K562 (cell line): ENCODE measurements around the gene OGFR. TPM values are rescaled to one million over a fixed set of nuclear protein-coding genes. Genes with fewer than 3 reads are reported as not detected.

ENCODE experiments used
- ATAC-seq: fragments of 200-7000 bp; cut with Tn5 transposase; 3 replicates; pipeline ENCODE4 v1.9.1; 2020; ENCODE audit warnings: moderate library complexity
- BruUV-seq: library from RNA; stranded (reverse); fragments of 400-500 nt; replicated peaks from 2 replicates; lab custom pipeline; 2021; lab: Mats Ljungman, UMichigan
- CTCF ChIA-PET: fragments of 300-600 bp; formaldehyde crosslinking; extraction: SDS; loops from one replicate; lab custom pipeline; 2021; ENCODE audit warnings: low intra/inter-chr PET ratio; lab: Yijun Ruan, JAX
- POLR2A ChIA-PET: fragments of 300-600, 350-650 bp; sonication (Branson Sonifier 250); formaldehyde crosslinking; extraction: SDS; loops from one replicate; lab custom pipeline; 2021; ENCODE audit warnings: antibody characterized with exemption, inconsistent platforms; lab: Yijun Ruan, JAX
- DNase-seq, 4 experiments: peaks; one replicate each; pipeline versions ENCODE4 v3.0.0 to v3.0.0-alpha.2; 2011 to 2018; ENCODE audit warnings: low spot score in 3 of 4, mixed read lengths in 3 of 4; ENCODE audit errors: extremely low read depth in 1 of 4
- FAIRE-seq: peaks from 2 replicates; lab custom pipeline; 2011; peaks lifted over from hg19 to GRCh38; lab: Jason Lieb, UNC
- H2AFZ ChIP-seq: 2 replicates; pipeline ENCODE4 v1.6.0; 2011; ENCODE audit warnings: low read depth, low read length, control low read depth, inconsistent platforms
- H3K27ac ChIP-seq: fragments of 200-600 bp; 3 replicates; pipeline ENCODE4 v1.8.0; 2011; ENCODE audit warnings: low read depth, mild to moderate bottlenecking, control low read depth, inconsistent platforms, low read length, moderate library complexity, mixed read lengths; ENCODE audit errors: extremely low read depth
- H3K27me3 ChIP-seq, 2 experiments: fragments of 300-600 bp in 1 of 2; 2 replicates in 1 of 2; 3 replicates in 1 of 2; pipeline versions ENCODE4 v1.6.0 to v1.8.0; 2011; ENCODE audit warnings: inconsistent platforms in 2 of 2, low read length in 2 of 2, mild to moderate bottlenecking in 1 of 2, mixed read lengths in 1 of 2, moderate library complexity in 1 of 2; ENCODE audit not compliant: control insufficient read depth in 2 of 2, insufficient read depth in 2 of 2
- H3K36me3 ChIP-seq: fragments of 300-600 bp; 3 replicates; pipeline ENCODE4 v1.8.0; 2011; ENCODE audit warnings: mild to moderate bottlenecking, low read length, inconsistent platforms; ENCODE audit not compliant: control insufficient read depth, insufficient read depth
- H3K4me1 ChIP-seq, 2 experiments: fragments of 200-600 bp in 1 of 2; replicated peaks in 1 of 2; 2 replicates in 1 of 2; 3 replicates in 1 of 2; pipeline versions ENCODE4 v1.5.1 to v1.8.0; 2011; ENCODE audit warnings: inconsistent platforms in 2 of 2, low read length in 2 of 2, mild to moderate bottlenecking in 1 of 2, mixed read lengths in 1 of 2, moderate library complexity in 1 of 2; ENCODE audit not compliant: control insufficient read depth in 2 of 2, insufficient read depth in 2 of 2
- H3K4me2 ChIP-seq: 2 replicates; pipeline ENCODE4 v1.6.1; 2011; ENCODE audit warnings: low read length, control low read depth, inconsistent platforms, mixed read lengths; ENCODE audit not compliant: insufficient read depth
- H3K4me3 ChIP-seq: fragments of 200-600 bp; sonication (generic), shearing (Covaris generic); 2 replicates; pipeline ENCODE4 v1.5.1; 2016; ENCODE audit warnings: control low read depth, inconsistent platforms
- H3K79me2 ChIP-seq: fragments of 200-600 bp; 3 replicates; pipeline ENCODE4 v1.8.0; 2011; ENCODE audit warnings: low read length, inconsistent platforms; ENCODE audit not compliant: control insufficient read depth, insufficient read depth
- H3K9ac ChIP-seq, 2 experiments: 2 replicates each; pipeline versions ENCODE4 v1.6.0 to v1.6.1; 2011; ENCODE audit warnings: low read depth in 2 of 2, low read length in 2 of 2, control low read depth in 1 of 2, inconsistent platforms in 1 of 2, mild to moderate bottlenecking in 1 of 2, mixed read lengths in 1 of 2; ENCODE audit not compliant: insufficient read depth in 1 of 2
- H3K9me1 ChIP-seq: one replicate; pipeline ENCODE4 v1.6.0; 2011; ENCODE audit warnings: inconsistent platforms, mild to moderate bottlenecking, low read length, moderate library complexity; ENCODE audit not compliant: control insufficient read depth, insufficient read depth
- H3K9me3 ChIP-seq: replicated peaks from 2 replicates; pipeline ENCODE4 v1.5.1; 2011; ENCODE audit warnings: low read depth, low read length, inconsistent platforms; ENCODE audit not compliant: control insufficient read depth, insufficient read depth
- H4K20me1 ChIP-seq: replicated peaks from 2 replicates; pipeline ENCODE4 v1.6.1; 2011; ENCODE audit warnings: low read length, inconsistent platforms, mixed read lengths; ENCODE audit not compliant: control insufficient read depth, insufficient read depth
- CBX2 ChIP-seq: fragments of 200-600 bp; sonication (generic); IDR thresholded peaks from one replicate; pipeline ENCODE4 v1.6.1; 2012; ENCODE audit warnings: mild to moderate bottlenecking, low read length, inconsistent platforms; ENCODE audit not compliant: insufficient read depth, poor library complexity, severe bottlenecking
- CTBP1 ChIP-seq: fragments of 450-650 bp; IDR thresholded peaks from 2 replicates; pipeline ENCODE4 v1.6.1; 2016; ENCODE audit warnings: borderline replicate concordance
- ESRRB ChIP-seq: fragments of 250-450 bp; sonication (Bioruptor Pico); IDR thresholded peaks from 2 replicates; pipeline ENCODE4 v1.5.0; 2020; ENCODE audit warnings: mild to moderate bottlenecking, moderate library complexity, borderline replicate concordance
- HCFC1 ChIP-seq: IDR thresholded peaks from 2 replicates; pipeline ENCODE4 v1.6.1; 2012; ENCODE audit warnings: low read depth, low read length, improper control_type of control experiment
- KDM1A ChIP-seq, 2 experiments: fragments of 450-650 bp; IDR thresholded peaks; 2 replicates each; pipeline ENCODE4 v1.6.1; 2016; ENCODE audit warnings: mild to moderate bottlenecking in 2 of 2
- KLF16 ChIP-seq: IDR thresholded peaks from 2 replicates; pipeline ENCODE4 v1.6.1; 2016; ENCODE audit warnings: antibody characterized with exemption
- MTA1 ChIP-seq: fragments of 450-650 bp; IDR thresholded peaks from 2 replicates; pipeline ENCODE4 v1.6.1; 2017; ENCODE audit warnings: borderline replicate concordance
- PHTF2 ChIP-seq: fragments of 250-450 bp; sonication (Bioruptor Pico); IDR thresholded peaks from 2 replicates; pipeline ENCODE4 v1.5.0; 2021; ENCODE audit warnings: mild to moderate bottlenecking
- POLR2B ChIP-seq: fragments of 450-650 bp; IDR thresholded peaks from 2 replicates; pipeline ENCODE4 v1.6.1; 2018; ENCODE audit warnings: low read depth; ENCODE audit not compliant: partially characterized antibody
- RCOR1 ChIP-seq, 2 experiments: IDR thresholded peaks; 2 replicates each; pipeline ENCODE4 v1.6.1; 2012; ENCODE audit warnings: low read depth in 2 of 2, low read length in 2 of 2, borderline replicate concordance in 1 of 2, improper control_type of control experiment in 1 of 2
- WHSC1 ChIP-seq: IDR thresholded peaks from one replicate; pipeline ENCODE4 v1.6.1; 2012; ENCODE audit warnings: low read length, control low read depth, inconsistent platforms
- ZNF589 ChIP-seq: fragments of 200-800 bp; sonication (Bioruptor generic); IDR thresholded peaks from 2 replicates; pipeline ENCODE4 v1.6.1; 2016; ENCODE audit warnings: low read depth, missing genetic modification characterization, missing compliant biosample characterization
- WGBS: fragments of 100-300 bp; shearing (Covaris generic); methylation state at CpG from one replicate; pipeline ENCODE4 v1.1.6; 2016; ENCODE audit warnings: low coverage, mixed read lengths; ENCODE audit not compliant: insufficient coverage; ENCODE audit errors: missing lambda C conversion rate; 5-methylcytosine and 5-hydroxymethylcytosine counted together
- in situ Hi-C: fragments of 300-500 bp; cut with MboI; formaldehyde crosslinking; loops from 4 replicates; pipeline ENCODE4 v1.15.0; 2018; ENCODE audit warnings: inconsistent platforms, mixed read lengths
- intact Hi-C: fragments of 100-400 bp; cut with micrococcal nuclease; formaldehyde crosslinking; loops from 2 replicates; pipeline ENCODE4 v1.14.2; 2022
- polyA plus RNA-seq, 8 experiments: library from polyadenylated mRNA; depleted of rRNA in 4 of 8; stranded (reverse) in 5 of 8; unstranded in 3 of 8; fragments of >200 nt; fragmentation: Nextera tagmentation in 2 of 8; fragmentation: Illumina TruSeq in 1 of 8; extraction: Ambion mirVana in 2 of 8; extraction: Trizol in 1 of 8; gene quantifications; 2 replicates each; pipeline versions ENCODE4 v1.2.1 to v1.2.3, GENCODE V29; 2011 to 2014; ENCODE audit warnings: inconsistent platforms in 1 of 8, missing spikeins in 1 of 8
- total RNA-seq, 7 experiments: library from RNA; depleted of rRNA in 6 of 7; stranded (reverse); fragments of >200 nt in 6 of 7; fragmentation: Illumina TruSeq in 2 of 7; extraction: Trizol in 2 of 7; gene quantifications; 2 replicates each; pipeline versions ENCODE4 v1.2.1 to v1.2.3, GENCODE V29; 2011 to 2021; ENCODE audit warnings: low replicate concordance in 1 of 7
- TF ChIP-seq, protein P1 (sequence below): sonication (generic); formaldehyde crosslinking; IDR thresholded peaks from 2 replicates; pipeline ENCODE4 v1.8.0; 2022; ENCODE audit warnings: mild to moderate bottlenecking, low read depth, missing genetic modification reagents
- TF ChIP-seq, protein P2 (sequence below): sonication (generic); formaldehyde crosslinking; IDR thresholded peaks from 2 replicates; pipeline ENCODE4 v1.9.0; 2022; ENCODE audit warnings: mild to moderate bottlenecking, missing genetic modification reagents

Gene OGFR
- total and polyA plus RNA-seq, 9 of the 15 experiments (the other 6 are each of a cell fraction or from before 2014, with no cell fraction given): 0.39 to 56.3 (median 17.5) TPM

DNA sequence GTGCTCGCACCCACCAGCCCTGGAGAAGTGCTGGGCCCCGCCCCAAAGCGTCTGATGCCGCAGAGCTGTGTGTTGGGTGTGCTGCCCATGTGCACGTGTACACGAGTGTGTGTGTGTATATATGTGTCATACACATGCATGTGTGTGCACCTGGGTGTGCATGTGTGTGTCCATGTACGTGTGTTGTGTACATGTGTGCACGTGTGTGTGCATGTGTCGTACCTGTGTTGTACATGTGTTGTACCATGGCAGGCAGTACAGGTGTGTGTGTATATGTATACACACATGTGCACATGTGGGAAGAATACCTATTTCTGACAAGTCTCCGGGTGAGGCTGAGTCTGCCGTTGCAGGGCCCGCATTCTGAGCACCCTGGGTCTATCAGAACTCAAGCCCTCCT lies 14.6 kb upstream of the OGFR start:
- FAIRE-seq (no peak), DNase-seq (no peak), ATAC-seq (no peak)
- WGBS: 44% methylated on average over 12 of the region's 12 CpGs
- no peaks in the 10 kb centered on the region for H3K36me3 ChIP-seq
- no peaks in the 10 kb centered on the region for H3K9me1 ChIP-seq
- no peak overlapping the region for H3K27ac ChIP-seq
- H3K9ac ChIP-seq: no peak overlapping the region
- POLR2A ChIA-PET: interaction anchor here (0.6 to 1.6 kb wide), 2 partner anchors 14 to 164 kb away, joined by 4 to 6 read pairs; no protein-coding TSS in a partner anchor
- CTCF ChIA-PET: interaction anchor here (1.3 kb wide), 1 partner anchor 122 kb away, joined by 5 read pairs; no protein-coding TSS in a partner anchor
- intact Hi-C loops: loop anchor here (5.0 kb wide), 1 partner anchor 103 kb away; no protein-coding TSS in a partner anchor
- peaks cover 4 to 14% of the 10 kb centered on the region in 2 experiments; a peak in 3 of 5 replicates for H3K27me3 ChIP-seq
- H2AFZ ChIP-seq: no peak overlapping the region
- no peaks in the 10 kb centered on the region; the same call in 2 of the 3 replicates for H3K79me2 ChIP-seq
- TF ChIP-seq RCOR1 (IDR thresholded peaks at IDR 0.05; ENCODE audit: borderline replicate concordance in 1 of 2, low read depth in 2 of 2, low read length in 2 of 2) (no peak), CTBP1 (no peak), PHTF2 (CRISPR knock-in tag) (no peak), HCFC1 (no peak), ZNF589 (CRISPR knock-in tag) (no peak), CBX2 (no peak), POLR2B (no peak), KDM1A (IDR thresholded peaks at IDR 0.05) (peak in 1 of 2 experiments; percentile 77; a peak in 1 of 4 replicates), ESRRB (no peak), KLF16 (no peak), WHSC1 (no peak), MTA1 (no peak)
- TF ChIP-seq, protein P1, sequence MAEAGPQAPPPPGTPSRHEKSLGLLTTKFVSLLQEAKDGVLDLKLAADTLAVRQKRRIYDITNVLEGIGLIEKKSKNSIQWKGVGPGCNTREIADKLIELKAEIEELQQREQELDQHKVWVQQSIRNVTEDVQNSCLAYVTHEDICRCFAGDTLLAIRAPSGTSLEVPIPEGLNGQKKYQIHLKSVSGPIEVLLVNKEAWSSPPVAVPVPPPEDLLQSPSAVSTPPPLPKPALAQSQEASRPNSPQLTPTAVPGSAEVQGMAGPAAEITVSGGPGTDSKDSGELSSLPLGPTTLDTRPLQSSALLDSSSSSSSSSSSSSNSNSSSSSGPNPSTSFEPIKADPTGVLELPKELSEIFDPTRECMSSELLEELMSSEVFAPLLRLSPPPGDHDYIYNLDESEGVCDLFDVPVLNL (CRISPR knock-in tag): no peak
- TF ChIP-seq, protein P2, sequence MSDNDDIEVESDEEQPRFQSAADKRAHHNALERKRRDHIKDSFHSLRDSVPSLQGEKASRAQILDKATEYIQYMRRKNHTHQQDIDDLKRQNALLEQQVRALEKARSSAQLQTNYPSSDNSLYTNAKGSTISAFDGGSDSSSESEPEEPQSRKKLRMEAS (CRISPR knock-in tag): peak; percentile 46; the same call in 1 of the 2 replicates
- no TSS peak for BruUV-seq
- no peaks in the 10 kb centered on the region for H4K20me1 ChIP-seq
- in situ Hi-C loops: loop anchor here (5.0 kb wide), 1 partner anchor 123 kb away; no protein-coding TSS in a partner anchor
- H3K4me1 ChIP-seq: peaks cover 6 to 53% of the 10 kb centered on the region in 2 experiments; a peak in 4 of 5 replicates
- no peak overlapping the region for H3K4me3 ChIP-seq
- H3K4me2 ChIP-seq: no peak overlapping the region
- no peaks in the 10 kb centered on the region for H3K9me3 ChIP-seq
